A172 (cell line): ENCODE measurements around the gene FDXR. TPM values are rescaled to one million over a fixed set of nuclear protein-coding genes. Genes with fewer than 3 reads are reported as not detected.

Experiments used
- DNase-seq: peaks from one replicate; pipeline ENCODE4 v3.0.0-alpha.2; 2015; ENCODE audit warnings: low spot score
- total RNA-seq: library from RNA; depleted of rRNA; stranded (reverse); fragments of >200 nt; shearing (Covaris generic); gene quantifications from 2 replicates; pipeline ENCODE4 v1.2.3, GENCODE V29; 2014; rRNA removed

Gene FDXR
- total RNA-seq, 1 experiment from 2014 or later = 35.9 TPM

DNA sequence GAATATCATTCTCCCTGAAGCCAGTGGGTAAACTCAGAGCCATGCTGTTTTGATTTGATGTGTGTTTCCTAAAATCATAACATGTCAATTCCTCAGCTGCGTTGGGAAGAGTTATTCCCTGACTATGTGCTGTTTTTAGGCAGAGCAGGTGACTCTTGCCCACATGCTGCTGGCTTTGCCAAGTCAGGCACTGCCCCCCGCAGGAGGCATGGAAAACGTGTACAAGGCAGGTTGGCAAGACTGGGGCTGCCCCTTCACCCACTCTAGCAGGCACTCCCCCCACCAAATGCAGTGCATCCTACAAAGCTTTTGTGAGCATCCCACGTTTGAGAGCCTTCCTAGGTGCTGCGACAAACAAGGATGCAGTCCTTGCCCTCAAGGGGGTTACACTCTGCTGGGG lies 58.3 kb downstream of the FDXR start:
- no peak for DNase-seq

Other genes starting within 250 kb of the FDXR start
- not detected in 2 replicates for gene CD300E, start 249.3 kb downstream of the FDXR start, total RNA-seq
- gene CD300LF, start 160.1 kb downstream of the FDXR start, total RNA-seq = not detected in 2 replicates
- 0.05 TPM in 1 of 2 replicates, not detected in the other for gene RAB37, start 135.7 kb downstream of the FDXR start, total RNA-seq
- gene NHERF1, start 124.4 kb downstream of the FDXR start, total RNA-seq = 205 and 246 TPM in 2 replicates
- gene NAT9, start 96.6 kb downstream of the FDXR start, total RNA-seq = 22.8 and 32.5 TPM in 2 replicates
- 0.05 and 0.69 TPM in 2 replicates for gene GRIN2C, start 13.1 kb downstream of the FDXR start, total RNA-seq
- not detected in 2 replicates for gene FADS6, start 20.6 kb upstream of the FDXR start, total RNA-seq
- gene USH1G, start 50.3 kb upstream of the FDXR start, total RNA-seq = 0.28 TPM in 1 of 2 replicates, not detected in the other
- not detected in 2 replicates for gene OTOP2, start 51.3 kb upstream of the FDXR start, total RNA-seq
- gene OTOP3, start 62.9 kb upstream of the FDXR start, total RNA-seq = not detected in 2 replicates
- gene HID1, start 99.8 kb upstream of the FDXR start, total RNA-seq = 0.65 and 2.7 TPM in 2 replicates
- 24.0 and 26.6 TPM in 2 replicates for gene CDR2L, start 114.6 kb upstream of the FDXR start, total RNA-seq
- gene MRPL58, start 139.7 kb upstream of the FDXR start, total RNA-seq = 135 TPM in 2 replicates
- 488 and 584 TPM in 2 replicates for gene ATP5PD, start 174.0 kb upstream of the FDXR start, total RNA-seq
- 25.6 and 25.7 TPM in 2 replicates for gene KCTD2, start 174.2 kb upstream of the FDXR start, total RNA-seq
- 0.10 TPM in 1 of 2 replicates, not detected in the other for gene SLC16A5, start 215.0 kb upstream of the FDXR start, total RNA-seq
- gene ARMC7, start 237.0 kb upstream of the FDXR start, total RNA-seq = 3.2 and 6.0 TPM in 2 replicates